ENCODE measurements around the gene S100A6. TPM values are rescaled to one million over a fixed set of nuclear protein-coding genes. Genes with fewer than 3 reads are reported as not detected.
A peak's percentile ranks its signal among the peaks of the same experiment; 100 is the strongest.

The S100A6 gene
- total and polyA plus RNA-seq, 12 donors: 237 to 2,261 (median 309) TPM

GRCh38 chr1:153569465-153569864, 33.7 kb upstream of the S100A6 start:
- Histone ChIP-seq H3K36me3 (no peaks in the 10 kb centered on the region), H3K4me1 (peaks cover 26 to 63% (median 41%) of the 10 kb centered on the region in 9 donors), H3K27me3 (no peaks in the 10 kb centered on the region), H3K27ac (no peak overlapping the region), H3K9me3 (no peaks in the 10 kb centered on the region), H3K4me3 (no peak overlapping the region)
- no peak for DNase-seq
- WGBS, 2 donors: 85 to 88% methylated on average over 8 of the region's 8 CpGs
- ATAC-seq: no peak
- no peak for TF ChIP-seq CTCF (IDR thresholded peaks at IDR 0.05)
- intact Hi-C loops (cut with DNase I): loop anchor here in 7 of 10 donors (2.0 to 10.0 kb wide), 8 partner anchors 37 to 217 kb away; partner anchors contain the start of gene S100A9 (in 3 of the 7)

GRCh38 chr1:153568367-153569099, 32.7 kb upstream of the S100A6 start:
- peak overlapping the region in 9 of 10 donors; percentile 23 to 96 (median 67) for H3K27ac ChIP-seq
- no peaks in the 10 kb centered on the region for H3K9me3 ChIP-seq
- 9 to 12% methylated on average over 25 of the region's 25 CpGs for WGBS, 2 donors
- H3K27me3 ChIP-seq: no peaks in the 10 kb centered on the region
- DNase-seq: peak; percentile 90 to 91
- peak; percentile 97 to 100 (median 99) for TF ChIP-seq CTCF (IDR thresholded peaks at IDR 0.05)
- peak overlapping the region in 6 of 10 donors; percentile 30 to 46 (median 38) for H3K4me3 ChIP-seq
- H3K36me3 ChIP-seq: no peaks in the 10 kb centered on the region
- ATAC-seq: peak; percentile 20 to 57 (median 30)
- intact Hi-C loops (cut with DNase I): loop anchor here (1.0 to 10.0 kb wide), 11 partner anchors 35 to 216 kb away; partner anchors contain the start of gene S100A9 (in 3 of the 10)
- peaks cover 26 to 63% (median 41%) of the 10 kb centered on the region in 9 donors for H3K4me1 ChIP-seq

GRCh38 chr1:153567621-153568366, 32.0 kb upstream of the S100A6 start:
- Histone ChIP-seq H3K4me3 (peak overlapping the region in 5 of 10 donors; percentile 30 to 46 (median 38)), H3K27me3 (no peaks in the 10 kb centered on the region), H3K9me3 (no peaks in the 10 kb centered on the region), H3K27ac (peak overlapping the region in 9 of 10 donors; percentile 48 to 96 (median 82)), H3K36me3 (no peaks in the 10 kb centered on the region), H3K4me1 (peaks cover 26 to 55% (median 38%) of the 10 kb centered on the region in 9 donors)
- WGBS, 2 donors: 78 to 82% methylated on average over 22 of the region's 22 CpGs
- DNase-seq (no peak), ATAC-seq (no peak)
- intact Hi-C loops (cut with DNase I): loop anchor here (1.0 to 10.0 kb wide), 12 partner anchors 33 to 215 kb away; partner anchors contain the start of genes S100A9 (in 3 of the 10) and S100A6 (in 1 of the 10)
- no peak for TF ChIP-seq CTCF (IDR thresholded peaks at IDR 0.05)

Data from heart right ventricle (tissue), 16 donors.